Lower leg skin (tissue), 3 donors: ENCODE data around the gene CFAP53.

Experiments
- CTCF ChIP-seq, 3 donors: fragments of 450-650 bp; IDR thresholded peaks; one replicate each; pipeline ENCODE4 v1.5.1; 2016; ENCODE audit warnings: antibody characterized with exemption in 3 of 3, mild to moderate bottlenecking in 3 of 3, moderate library complexity in 2 of 3
- POLR2A ChIP-seq, 2 donors: fragments of 450-650 bp; IDR thresholded peaks; one replicate each; pipeline ENCODE4 v1.6.1; 2016 to 2017; ENCODE audit warnings: antibody characterized with exemption in 2 of 2, mild to moderate bottlenecking in 1 of 2, moderate library complexity in 1 of 2

GRCh38 chr18:50301074-50301473 lies 34.8 kb upstream of the CFAP53 start:
- TF ChIP-seq POLR2A (IDR thresholded peaks at IDR 0.05) = no peak
- TF ChIP-seq CTCF (IDR thresholded peaks at IDR 0.05) = no peak
